Stimulated activated CD4-positive, alpha-beta T cell treated with anti-CD3 and anti-CD28 coated beads, Interleukin-2, amount 100 ng/mL, for 48 hours (primary cell): ENCODE measurements around the gene PAGE5.

ENCODE experiments used
- DNase-seq, 2 donors: peaks; one replicate each; pipeline ENCODE4 v3.0.0-alpha.2; 2020

PAGE5 gene, protein sequence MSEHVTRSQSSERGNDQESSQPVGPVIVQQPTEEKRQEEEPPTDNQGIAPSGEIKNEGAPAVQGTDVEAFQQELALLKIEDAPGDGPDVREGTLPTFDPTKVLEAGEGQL

DNA sequence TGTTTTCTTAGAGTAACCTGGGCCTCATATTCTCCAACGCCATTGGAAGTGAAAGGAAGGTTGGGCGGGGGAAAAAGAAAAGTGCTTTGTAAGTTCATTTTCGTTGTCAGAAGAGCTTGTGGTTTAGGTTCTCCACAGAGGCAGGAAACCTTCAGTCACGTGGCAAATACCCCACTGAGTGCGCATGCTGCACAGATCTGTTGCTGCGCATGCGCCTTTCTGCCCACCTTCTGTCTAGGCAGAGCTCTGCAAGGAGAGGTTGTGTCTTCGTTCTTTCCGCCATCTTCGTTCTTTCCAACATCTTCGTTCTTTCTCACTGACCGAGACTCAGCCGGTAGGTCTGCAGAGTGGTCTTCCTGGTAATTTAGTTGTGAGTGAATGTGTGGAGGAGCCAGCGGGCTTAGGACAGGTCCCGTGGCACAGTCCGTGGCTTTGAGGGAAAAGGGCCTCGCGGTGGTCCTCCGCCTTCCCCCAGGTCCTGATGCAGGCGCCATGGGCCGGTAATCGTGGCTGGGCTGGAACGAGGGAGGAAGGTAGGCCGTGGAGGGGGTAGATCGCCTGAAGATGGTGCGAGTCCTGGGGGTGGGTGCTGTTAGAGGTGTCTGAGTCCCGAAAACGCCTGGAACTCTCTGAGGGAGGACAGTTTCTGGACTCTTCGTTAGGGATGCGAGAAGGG lies at the start of gene PAGE5:
Gene PAGE5 (plus strand): TSS at position 228 of the 676 bp plus-strand sequence. CDS start 1,037 bp downstream, outside the sequence.
- no peak for DNase-seq

DNA sequence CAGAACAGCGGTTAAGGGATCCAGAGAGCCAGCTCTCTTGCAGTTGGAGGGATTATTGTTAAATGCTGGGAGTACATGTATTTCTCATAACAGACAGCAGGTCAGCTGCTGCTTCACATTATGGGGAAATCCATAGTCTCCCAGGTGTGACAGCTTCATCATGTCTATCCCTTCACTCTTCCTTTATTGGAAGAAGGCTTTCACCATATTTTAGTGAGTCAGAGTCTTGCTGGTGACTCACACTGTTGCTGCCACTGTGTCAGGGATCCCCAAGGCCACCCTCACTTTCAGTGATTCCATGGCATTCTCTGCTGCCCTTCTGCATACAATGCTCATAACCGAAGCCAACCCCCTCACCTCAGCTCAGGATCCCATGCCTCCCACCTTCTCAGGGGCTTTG lies 32.9 kb upstream of the PAGE5 start:
- DNase-seq: no peak

DNA sequence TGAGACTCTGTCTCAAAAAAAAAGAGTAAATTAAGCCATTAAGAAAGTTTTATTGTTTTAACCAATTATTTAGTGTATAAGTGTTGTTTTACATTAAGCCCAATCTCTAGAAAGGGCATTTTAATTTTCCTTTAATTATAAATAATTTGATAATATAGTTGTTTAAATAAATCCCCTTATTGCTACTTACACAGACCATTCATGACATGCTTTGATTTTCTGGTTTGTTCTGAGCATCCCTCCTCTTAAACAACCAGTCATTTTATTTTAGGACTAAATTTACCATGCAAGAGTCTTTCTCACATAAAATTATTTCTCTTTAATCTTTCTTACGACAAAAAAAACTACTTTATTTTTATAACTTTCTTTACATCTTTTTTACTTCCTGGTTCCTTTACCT lies 23.5 kb upstream of the PAGE5 start:
- DNase-seq: no peak

DNA sequence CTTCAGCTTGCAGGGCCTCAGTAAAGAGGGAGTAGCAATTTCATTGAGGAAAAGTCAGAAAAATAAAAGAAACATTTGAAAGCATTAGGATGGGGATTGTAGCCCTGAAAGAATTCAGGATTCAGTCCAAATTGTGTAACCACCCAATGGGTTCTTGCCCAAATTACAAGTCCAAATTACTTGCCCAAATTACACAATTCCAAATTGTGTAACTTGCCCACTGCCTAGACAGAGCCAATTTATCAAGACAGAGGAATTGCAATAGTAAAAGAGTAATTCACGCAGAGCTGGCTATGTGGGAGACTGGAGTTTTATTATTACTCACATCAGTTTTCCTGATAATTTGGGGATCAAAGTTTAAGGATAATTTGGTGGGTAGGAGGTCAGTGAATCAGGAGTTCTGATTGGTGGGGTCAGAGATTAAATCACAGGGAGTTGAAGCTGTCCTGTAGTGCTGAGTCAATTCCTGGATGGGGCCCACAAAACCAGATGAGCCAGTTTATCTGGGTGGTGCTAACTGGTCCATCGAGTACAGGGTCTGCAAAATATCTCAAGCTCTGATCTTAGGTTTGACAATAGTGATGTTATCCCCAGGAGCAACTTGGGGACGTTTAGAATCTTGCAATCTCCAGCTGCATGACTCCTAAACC lies 18.1 kb upstream of the PAGE5 start:
- DNase-seq: no peak

DNA sequence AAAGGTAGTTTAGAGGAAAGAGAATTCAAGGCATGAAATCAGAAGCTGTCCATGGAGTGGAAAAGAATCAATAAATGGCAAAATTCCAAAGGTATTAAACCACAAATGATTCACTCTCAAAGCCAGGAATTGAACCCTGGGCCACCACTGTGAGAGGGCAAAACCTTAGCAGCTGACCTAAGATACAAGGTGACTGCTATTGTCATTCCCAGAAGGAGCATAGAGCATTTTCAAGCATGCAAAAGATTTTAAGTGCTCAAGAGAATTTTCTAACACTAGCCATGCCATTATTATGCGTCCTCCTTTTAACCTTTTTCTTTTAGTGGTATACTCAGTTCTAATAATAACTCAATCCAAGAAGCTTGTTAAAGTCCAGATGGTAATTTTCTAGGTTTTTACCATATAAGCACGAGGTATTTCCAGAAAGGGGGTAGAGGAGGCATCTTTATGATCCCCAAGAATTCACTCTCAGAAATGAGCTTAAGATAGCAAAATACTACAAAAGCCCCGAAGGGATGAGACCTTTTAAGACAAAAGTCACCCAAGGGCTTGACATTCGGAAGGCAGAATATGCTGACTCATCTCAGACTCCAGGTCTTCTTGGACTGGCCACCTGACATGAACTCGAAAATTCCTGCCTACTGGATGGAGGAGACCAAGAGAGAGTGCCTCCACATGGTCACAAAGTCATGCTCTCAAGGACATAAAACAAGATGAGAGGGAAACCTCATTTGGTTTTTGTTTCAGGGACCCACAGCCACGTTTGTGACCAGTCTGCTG lies 13.8 kb upstream of the PAGE5 start:
- no peak for DNase-seq

DNA sequence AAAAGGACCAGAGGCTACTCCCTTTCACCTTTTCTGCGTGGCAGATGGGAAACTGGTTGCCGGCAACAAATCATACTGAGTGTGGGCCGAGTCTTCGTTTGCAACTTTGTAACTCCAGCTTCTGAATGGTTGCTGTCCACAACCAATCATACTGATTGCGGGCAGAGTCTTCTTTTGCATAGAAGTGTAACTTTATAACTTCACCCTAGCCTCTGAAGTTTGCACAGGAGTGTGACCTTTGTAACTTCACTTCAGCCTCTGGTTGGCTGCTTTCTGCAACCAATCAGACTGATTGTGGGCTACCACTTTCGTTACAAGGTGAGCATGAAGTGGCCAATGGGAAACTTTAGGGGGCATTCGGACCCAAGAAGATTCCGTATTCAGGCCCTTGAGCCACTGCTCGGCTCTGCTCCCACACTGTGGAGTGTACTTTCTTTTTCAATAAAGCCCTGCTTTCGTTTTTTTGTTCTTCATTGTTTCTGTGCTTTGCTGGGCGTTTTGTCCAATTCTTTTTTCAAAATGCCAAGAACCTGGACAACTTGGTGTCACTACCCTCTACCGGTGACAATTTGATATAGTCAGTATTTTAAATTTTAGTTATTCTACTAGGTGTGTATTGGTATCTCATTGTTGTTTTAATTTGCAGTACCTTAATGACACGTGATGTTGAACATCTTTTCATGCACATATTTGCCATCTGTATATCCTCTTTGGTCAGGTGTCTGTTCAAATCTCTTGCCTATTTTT lies 9.0 kb upstream of the PAGE5 start:
- no peak for DNase-seq

DNA sequence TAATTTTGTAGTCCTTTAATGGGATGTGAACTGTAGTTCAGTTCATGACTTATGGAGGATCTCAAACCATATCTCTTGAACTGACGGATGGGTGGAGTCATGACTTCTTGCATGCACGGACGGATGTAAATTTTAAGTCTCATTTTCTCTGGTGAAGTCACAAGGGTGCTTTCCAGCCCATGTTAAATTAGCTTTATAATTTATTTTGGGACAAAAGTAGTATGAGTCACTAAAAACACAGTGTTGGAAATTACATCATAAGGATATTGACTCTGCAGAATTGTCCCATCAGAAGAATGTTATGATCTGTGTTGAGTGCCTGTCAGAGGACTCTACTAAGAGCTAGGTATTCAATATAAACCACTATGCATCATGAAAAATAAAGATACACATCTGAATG lies 6.8 kb upstream of the PAGE5 start:
- no peak for DNase-seq

DNA sequence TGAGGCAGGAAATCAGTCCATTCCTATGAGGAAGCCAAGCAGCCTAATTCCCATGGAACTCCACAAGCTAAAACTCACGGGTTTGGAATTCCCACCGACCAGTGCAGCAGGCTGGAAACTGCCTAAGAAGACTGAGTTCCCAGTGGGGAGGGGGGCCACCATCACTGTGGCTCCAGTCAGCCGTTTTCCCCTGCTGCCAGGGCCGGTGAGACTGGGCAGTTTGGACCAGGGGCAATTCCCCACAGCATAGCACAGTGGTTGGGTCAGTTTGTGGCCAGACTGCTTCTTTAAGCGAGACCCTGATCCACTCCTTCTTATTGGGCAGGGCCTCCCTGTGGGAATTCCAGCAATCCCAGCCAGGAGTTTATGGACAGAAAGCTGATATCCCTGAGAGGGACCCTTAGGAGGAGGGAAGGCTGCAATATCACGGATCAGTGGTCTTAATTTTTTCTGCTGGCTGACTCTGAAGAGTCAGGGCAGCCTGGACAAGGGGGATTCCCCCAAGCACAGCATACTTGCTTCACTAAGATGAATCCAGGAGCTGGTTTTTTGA lies 20.7 kb downstream of the PAGE5 start:
- DNase-seq: no peak

DNA sequence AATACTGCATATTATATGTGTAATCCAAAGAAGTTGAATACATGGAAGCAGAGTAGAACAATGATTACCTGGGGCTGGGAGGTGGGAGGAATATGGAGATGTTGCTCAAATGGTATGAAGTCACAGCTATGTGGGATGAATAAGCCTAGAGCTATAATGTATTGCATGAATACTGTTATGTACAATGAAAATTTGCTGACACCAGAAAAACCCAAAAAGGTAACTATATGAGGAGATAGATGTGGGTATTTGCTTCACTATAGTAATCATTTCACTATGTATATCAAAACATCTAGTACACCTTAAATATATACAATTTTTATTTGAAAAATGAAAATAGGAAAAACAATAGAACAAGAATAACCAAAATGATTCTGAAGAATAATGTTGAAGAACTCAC lies 33.4 kb downstream of the PAGE5 start:
- DNase-seq: no peak

DNA sequence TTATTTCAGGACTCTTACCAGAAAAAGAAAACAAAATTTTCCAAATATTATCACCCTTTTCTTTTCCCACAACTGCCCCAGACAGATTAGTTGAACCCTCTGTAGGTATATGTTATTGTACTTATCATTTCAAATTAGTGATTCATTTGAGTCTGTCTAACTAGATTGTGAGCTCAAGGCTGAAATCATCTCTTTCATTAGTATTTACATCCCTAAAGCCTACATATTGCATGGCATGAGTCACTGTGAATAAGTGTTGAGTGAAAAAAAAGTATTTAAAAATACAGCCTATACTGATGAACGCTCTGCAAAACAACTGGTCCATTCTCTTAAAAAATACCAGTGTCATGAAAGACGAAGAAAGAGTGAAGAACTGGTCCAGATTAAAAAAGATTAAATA lies 40.7 kb downstream of the PAGE5 start:
- no peak for DNase-seq

DNA sequence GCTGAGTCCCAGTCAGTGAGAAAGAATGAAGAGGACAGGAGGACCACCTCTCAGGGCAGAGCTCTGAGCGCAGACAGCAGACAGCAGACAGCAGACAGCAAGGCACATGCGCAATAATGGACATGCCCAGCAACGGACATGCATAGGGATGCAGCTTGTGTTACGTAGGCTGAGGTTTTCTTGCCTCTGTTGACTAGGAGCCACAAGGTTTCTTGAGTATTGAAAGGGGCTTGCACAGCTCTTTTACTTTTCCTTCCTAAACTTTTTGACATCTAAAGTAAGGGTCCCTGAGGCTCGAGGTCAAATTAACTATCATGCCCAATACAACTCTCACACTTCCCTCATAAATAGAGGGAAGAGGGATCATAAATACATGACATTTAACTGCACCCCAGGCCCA lies 44.7 kb downstream of the PAGE5 start, which contains the start of gene PAGE3:
Gene PAGE3 (minus strand): TSS at position 101 of the 400 bp plus-strand sequence. CDS start 1,013 bp downstream, outside the sequence.
- no peak for DNase-seq
